ENCODE data around the gene UNC13B.

- TF ChIP-seq ZNF274 (IDR thresholded peaks at IDR 0.05; ENCODE audit: low read depth, low read length) (no peak), YY1 (IDR thresholded peaks at IDR 0.05; ENCODE audit: insufficient read depth, insufficient read length) (no peak)
These were observed 208.4 kb downstream of the UNC13B start for GRCh38 chr9:35370241-35370640.
